GM19238 (cell line): Measurements from ENCODE around the gene CSAD.

Experiments
- DNase-seq: peaks from one replicate; pipeline ENCODE4 v3.0.0; 2011; ENCODE audit warnings: low spot score; ENCODE audit not compliant: insufficient read length

Gene CSAD

GRCh38 chr12:53200107-53200457, 19.4 kb upstream of the CSAD start:
- DNase-seq = no peak

GRCh38 chr12:53199700-53200099, 19.0 kb upstream of the CSAD start:
- no peak for DNase-seq

- no peak for DNase-seq
These were observed 17.9 kb upstream of the CSAD start for GRCh38 chr12:53198486-53199110.

GRCh38 chr12:53197011-53197640, 16.4 kb upstream of the CSAD start:
- DNase-seq = no peak

- DNase-seq = no peak
These were observed 15.8 kb upstream of the CSAD start for GRCh38 chr12:53196486-53196885.

GRCh38 chr12:53195516-53196420, 15.0 kb upstream of the CSAD start:
- DNase-seq = no peak

GRCh38 chr12:53194973-53195372, 14.2 kb upstream of the CSAD start:
- no peak for DNase-seq

- no peak for DNase-seq
These were observed 13.4 kb upstream of the CSAD start for GRCh38 chr12:53193985-53194716.

- no peak for DNase-seq
These were observed 12.3 kb upstream of the CSAD start for GRCh38 chr12:53193040-53193439.

- DNase-seq = no peak
These were observed 11.9 kb upstream of the CSAD start for GRCh38 chr12:53192531-53193021.

GRCh38 chr12:53191885-53192530, 11.3 kb upstream of the CSAD start:
- DNase-seq = no peak

- no peak for DNase-seq
These were observed 10.6 kb upstream of the CSAD start for GRCh38 chr12:53191096-53191884.

GRCh38 chr12:53190108-53190729, 9.5 kb upstream of the CSAD start:
- peak; percentile 64 for DNase-seq

- no peak for DNase-seq
These were observed 6.6 kb upstream of the CSAD start for GRCh38 chr12:53187145-53187899.

GRCh38 chr12:53186745-53187144, 6.0 kb upstream of the CSAD start:
- no peak for DNase-seq

GRCh38 chr12:53185582-53186153, 4.9 kb upstream of the CSAD start:
- no peak for DNase-seq

- no peak for DNase-seq
These were observed 4.1 kb upstream of the CSAD start for GRCh38 chr12:53184828-53185227.

- DNase-seq = no peak
These were observed 2.2 kb upstream of the CSAD start for GRCh38 chr12:53182903-53183302.

- DNase-seq = no peak
These were observed 1.2 kb upstream of the CSAD start for GRCh38 chr12:53181935-53182334.
